Esophagus muscularis mucosa (tissue), 4 donors: ENCODE results near the gene KCNQ1.

Source experiments
- EP300 ChIP-seq: sonication (generic); formaldehyde crosslinking; IDR thresholded peaks from one replicate; pipeline ENCODE4 v1.6.1; 2017; ENCODE audit warnings: antibody characterized with exemption
- POLR2A ChIP-seq: fragments of 450-650 bp; IDR thresholded peaks from one replicate; pipeline ENCODE4 v1.6.1; 2017; ENCODE audit warnings: antibody characterized with exemption, moderate library complexity, mild to moderate bottlenecking, low read depth
- POLR2AphosphoS5 ChIP-seq, 2 donors: sonication (generic); formaldehyde crosslinking; IDR thresholded peaks; one replicate each; pipeline ENCODE4 v1.6.1; 2017; ENCODE audit warnings: antibody characterized with exemption in 2 of 2
- TF ChIP-seq, protein P1 (sequence below), 3 experiments: fragments of 200-600 bp in 2 of 3; fragments of 450-650 bp in 1 of 3; sonication (generic) in 2 of 3; IDR thresholded peaks; one replicate each; pipeline ENCODE4 v1.5.1; 2017 to 2019; ENCODE audit warnings: antibody characterized with exemption in 3 of 3, mild to moderate bottlenecking in 2 of 3, moderate library complexity in 1 of 3

DNA sequence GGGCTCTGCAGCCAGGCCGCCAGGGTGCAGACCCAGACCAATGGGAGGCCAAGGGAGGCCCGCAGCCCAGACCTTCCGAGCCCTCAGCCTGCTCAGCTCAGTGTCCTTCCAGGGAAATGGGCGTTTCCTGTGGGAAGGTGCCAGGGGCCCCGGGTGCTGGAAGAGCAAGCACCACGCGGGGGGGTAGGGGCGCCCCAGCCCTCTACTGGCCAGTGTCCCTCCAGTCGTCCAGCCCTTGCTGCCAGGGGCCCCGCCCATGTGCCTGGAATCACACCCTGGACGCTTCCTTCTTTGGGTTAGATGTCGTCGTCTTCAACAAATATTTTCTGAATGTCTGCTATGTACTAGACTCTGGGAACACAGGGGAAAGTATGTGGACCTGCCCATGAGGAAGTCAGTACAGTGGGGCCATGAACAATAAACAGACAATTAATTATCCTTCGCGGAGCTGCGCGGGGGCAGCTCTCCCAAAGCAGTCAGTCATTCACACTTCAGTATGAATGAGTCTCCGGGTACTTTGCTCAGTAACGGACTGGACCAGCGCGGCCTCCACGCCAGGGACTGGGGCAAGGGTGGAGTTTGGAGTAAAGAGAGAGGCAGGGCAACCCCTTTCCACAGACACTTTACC lies 380.6 kb downstream of the KCNQ1 start:
- TF ChIP-seq, protein P1, sequence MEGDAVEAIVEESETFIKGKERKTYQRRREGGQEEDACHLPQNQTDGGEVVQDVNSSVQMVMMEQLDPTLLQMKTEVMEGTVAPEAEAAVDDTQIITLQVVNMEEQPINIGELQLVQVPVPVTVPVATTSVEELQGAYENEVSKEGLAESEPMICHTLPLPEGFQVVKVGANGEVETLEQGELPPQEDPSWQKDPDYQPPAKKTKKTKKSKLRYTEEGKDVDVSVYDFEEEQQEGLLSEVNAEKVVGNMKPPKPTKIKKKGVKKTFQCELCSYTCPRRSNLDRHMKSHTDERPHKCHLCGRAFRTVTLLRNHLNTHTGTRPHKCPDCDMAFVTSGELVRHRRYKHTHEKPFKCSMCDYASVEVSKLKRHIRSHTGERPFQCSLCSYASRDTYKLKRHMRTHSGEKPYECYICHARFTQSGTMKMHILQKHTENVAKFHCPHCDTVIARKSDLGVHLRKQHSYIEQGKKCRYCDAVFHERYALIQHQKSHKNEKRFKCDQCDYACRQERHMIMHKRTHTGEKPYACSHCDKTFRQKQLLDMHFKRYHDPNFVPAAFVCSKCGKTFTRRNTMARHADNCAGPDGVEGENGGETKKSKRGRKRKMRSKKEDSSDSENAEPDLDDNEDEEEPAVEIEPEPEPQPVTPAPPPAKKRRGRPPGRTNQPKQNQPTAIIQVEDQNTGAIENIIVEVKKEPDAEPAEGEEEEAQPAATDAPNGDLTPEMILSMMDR (IDR thresholded peaks at IDR 0.05): peak in 1 of 3 experiments; percentile 43
- TF ChIP-seq POLR2AphosphoS5 (IDR thresholded peaks at IDR 0.05) (peak; percentile 82 to 83), POLR2A (no peak), EP300 (peak; percentile 55)
